ENCODE measurements around the gene SLC49A3.

DNA sequence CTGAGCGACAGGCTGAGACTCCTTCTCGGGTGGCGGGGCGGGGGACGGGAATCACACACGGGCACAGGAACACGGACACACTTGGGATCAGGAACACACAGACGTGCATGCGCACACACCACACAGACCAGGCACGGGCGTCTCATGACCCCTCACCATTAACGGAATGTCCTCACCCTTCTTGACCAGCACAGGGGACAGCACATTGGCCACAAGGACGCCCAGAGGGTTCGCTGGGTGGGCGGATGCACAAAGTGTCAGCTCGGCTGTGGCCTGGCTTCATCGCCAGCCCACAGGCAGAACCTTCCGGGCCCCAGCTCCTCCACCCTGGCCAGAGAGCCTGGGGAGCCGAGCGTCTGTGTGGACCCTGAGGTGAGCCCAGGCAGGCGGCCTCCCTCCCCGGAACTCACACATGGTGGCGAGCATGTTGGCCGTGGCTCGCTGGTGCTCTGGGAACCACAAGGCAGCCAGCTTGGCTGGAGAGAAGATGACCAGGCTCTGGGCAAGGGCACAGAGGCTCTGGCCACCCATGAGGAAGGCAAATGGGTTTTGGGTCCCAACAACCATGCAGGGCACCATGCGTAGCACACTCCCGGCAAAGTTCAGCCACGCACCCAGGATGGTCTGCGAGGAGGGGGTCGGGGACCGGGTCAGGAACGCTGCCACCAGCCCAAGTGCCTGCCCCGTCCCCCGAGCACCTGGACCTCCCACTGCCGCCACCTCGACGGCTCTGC, 3.1 kb downstream of the SLC49A3 start:
- TF ChIP-seq EZH2 (IDR thresholded peaks at IDR 0.05) (no peak), EZH2phosphoT487 (IDR thresholded peaks at IDR 0.05) (no peak)
- TF ChIP-seq, protein P1, sequence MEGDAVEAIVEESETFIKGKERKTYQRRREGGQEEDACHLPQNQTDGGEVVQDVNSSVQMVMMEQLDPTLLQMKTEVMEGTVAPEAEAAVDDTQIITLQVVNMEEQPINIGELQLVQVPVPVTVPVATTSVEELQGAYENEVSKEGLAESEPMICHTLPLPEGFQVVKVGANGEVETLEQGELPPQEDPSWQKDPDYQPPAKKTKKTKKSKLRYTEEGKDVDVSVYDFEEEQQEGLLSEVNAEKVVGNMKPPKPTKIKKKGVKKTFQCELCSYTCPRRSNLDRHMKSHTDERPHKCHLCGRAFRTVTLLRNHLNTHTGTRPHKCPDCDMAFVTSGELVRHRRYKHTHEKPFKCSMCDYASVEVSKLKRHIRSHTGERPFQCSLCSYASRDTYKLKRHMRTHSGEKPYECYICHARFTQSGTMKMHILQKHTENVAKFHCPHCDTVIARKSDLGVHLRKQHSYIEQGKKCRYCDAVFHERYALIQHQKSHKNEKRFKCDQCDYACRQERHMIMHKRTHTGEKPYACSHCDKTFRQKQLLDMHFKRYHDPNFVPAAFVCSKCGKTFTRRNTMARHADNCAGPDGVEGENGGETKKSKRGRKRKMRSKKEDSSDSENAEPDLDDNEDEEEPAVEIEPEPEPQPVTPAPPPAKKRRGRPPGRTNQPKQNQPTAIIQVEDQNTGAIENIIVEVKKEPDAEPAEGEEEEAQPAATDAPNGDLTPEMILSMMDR (IDR thresholded peaks at IDR 0.05): no peak
